ENCODE measurements around the gene GPR78. TPM values are rescaled to one million over a fixed set of nuclear protein-coding genes. Genes with fewer than 3 reads are reported as not detected.

GPR78 gene
- total and polyA plus RNA-seq, 8 donors: 0.31 to 2.3 (median 0.55) TPM; not detected in 5

DNA sequence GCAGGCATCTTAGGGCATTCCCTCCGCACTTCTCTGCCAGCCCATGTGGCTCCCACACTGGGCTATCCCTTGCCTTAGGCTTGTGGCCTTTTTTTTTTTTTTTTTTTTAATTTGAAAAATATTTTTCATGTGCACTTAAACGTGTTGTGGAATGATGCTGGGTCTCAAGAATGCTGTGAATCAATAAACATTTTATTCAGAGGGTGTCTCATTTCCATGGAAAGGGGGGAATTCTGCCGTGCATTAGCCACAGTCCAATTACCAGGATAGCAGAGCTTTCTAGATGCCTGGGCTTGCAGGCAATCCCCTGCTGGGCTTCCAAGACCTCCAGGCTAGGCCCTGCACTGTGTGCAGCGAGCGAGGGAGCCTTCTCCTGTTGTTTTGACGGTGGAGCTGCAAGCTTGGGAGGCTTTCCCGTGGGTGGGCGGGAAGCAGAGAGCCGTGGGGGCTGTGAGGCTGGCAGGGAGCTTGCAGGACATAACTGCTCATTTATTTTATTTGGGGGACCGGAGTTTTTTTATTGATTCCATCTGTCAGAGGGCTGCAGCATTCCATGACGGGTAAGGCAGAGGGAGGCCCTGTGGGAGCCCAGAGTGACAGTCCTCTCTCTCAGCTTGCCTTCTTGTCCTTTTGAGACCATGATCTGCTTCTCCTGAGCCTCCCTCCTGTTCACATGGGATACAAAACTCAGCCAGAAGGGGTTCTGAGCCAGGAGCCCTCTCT lies 9.8 kb downstream of the GPR78 start:
- DNase-seq: no peak
- Histone ChIP-seq H3K36me3 (no peaks in the 10 kb centered on the region), H3K27ac (no peak overlapping the region), H3K4me1 (peaks cover 0 to 26% (median 12%) of the 10 kb centered on the region in 4 donors), H3K9me3 (no peaks in the 10 kb centered on the region), H3K4me3 (no peak overlapping the region), H3K27me3 (peaks cover 25 to 92% (median 57%) of the 10 kb centered on the region in 3 donors)
- 48 to 60% (median 57%) methylated on average over 11 of the region's 11 CpGs for WGBS, 5 donors
- TF ChIP-seq, protein P1, sequence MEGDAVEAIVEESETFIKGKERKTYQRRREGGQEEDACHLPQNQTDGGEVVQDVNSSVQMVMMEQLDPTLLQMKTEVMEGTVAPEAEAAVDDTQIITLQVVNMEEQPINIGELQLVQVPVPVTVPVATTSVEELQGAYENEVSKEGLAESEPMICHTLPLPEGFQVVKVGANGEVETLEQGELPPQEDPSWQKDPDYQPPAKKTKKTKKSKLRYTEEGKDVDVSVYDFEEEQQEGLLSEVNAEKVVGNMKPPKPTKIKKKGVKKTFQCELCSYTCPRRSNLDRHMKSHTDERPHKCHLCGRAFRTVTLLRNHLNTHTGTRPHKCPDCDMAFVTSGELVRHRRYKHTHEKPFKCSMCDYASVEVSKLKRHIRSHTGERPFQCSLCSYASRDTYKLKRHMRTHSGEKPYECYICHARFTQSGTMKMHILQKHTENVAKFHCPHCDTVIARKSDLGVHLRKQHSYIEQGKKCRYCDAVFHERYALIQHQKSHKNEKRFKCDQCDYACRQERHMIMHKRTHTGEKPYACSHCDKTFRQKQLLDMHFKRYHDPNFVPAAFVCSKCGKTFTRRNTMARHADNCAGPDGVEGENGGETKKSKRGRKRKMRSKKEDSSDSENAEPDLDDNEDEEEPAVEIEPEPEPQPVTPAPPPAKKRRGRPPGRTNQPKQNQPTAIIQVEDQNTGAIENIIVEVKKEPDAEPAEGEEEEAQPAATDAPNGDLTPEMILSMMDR (IDR thresholded peaks at IDR 0.05): no peak
- TF ChIP-seq POLR2AphosphoS5 (IDR thresholded peaks at IDR 0.05) (no peak), POLR2A (IDR thresholded peaks at IDR 0.05) (no peak), EP300 (IDR thresholded peaks at IDR 0.05) (no peak)
- intact Hi-C loops (cut with DNase I; ENCODE audit: low total_unique reads): loop anchor here (5.0 kb wide), 1 partner anchor 118 kb away; no protein-coding TSS in a partner anchor

DNA sequence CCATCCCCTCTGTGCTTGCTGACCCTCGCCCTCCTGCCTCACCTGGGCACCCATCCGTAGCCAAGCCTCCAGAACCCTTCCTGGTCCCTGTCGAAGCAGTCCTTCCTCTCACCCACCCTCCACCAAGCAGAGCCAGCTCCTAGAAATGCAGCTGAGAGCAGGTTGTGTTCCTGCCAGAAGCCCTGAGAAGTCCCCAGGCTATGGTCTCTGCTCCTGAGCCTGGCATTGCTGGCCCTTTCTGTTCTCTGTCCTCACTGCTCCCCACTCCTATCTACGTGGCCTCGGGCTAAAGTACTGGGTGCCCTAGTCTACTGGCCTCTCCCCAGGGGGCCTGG lies 10.3 kb downstream of the GPR78 start:
- peaks cover 0 to 26% (median 12%) of the 10 kb centered on the region in 4 donors for H3K4me1 ChIP-seq
- H3K27me3 ChIP-seq: peaks cover 25 to 92% (median 54%) of the 10 kb centered on the region in 3 donors
- no peak for DNase-seq
- 73 to 89% (median 74%) methylated on average over 5 of the region's 5 CpGs for WGBS, 5 donors
- H3K27ac ChIP-seq: no peak overlapping the region
- no peaks in the 10 kb centered on the region for H3K9me3 ChIP-seq
- H3K36me3 ChIP-seq: no peaks in the 10 kb centered on the region
- no peak for TF ChIP-seq POLR2AphosphoS5 (IDR thresholded peaks at IDR 0.05)
- no peak for TF ChIP-seq EP300 (IDR thresholded peaks at IDR 0.05)
- TF ChIP-seq, protein P1 (IDR thresholded peaks at IDR 0.05): no peak
- TF ChIP-seq POLR2A (IDR thresholded peaks at IDR 0.05): no peak
- intact Hi-C loops (cut with DNase I; ENCODE audit: low total_unique reads): loop anchor here (5.0 kb wide), 1 partner anchor 118 kb away; no protein-coding TSS in a partner anchor
- no peak overlapping the region for H3K4me3 ChIP-seq

DNA sequence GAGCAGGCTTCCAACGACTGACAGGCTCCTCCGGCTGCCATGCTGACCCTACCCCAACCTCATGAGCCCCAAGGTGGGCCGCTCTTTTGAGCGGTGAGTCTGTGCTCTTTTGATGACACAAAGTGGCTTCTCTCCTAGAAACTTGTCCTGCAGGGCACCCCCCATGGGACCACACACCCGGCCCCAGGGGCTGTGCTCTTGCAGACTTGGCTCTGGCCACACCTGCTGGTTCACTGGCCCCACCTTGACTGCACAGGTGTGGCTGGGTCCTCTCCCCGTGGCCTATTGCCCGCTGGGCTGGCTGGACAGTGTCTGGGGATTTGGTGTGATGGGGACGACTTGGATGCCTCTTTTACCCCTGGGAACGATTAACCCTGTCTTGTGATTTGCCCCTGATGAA lies 10.9 kb downstream of the GPR78 start:
- 69 to 77% (median 74%) methylated on average over 8 to 9 of the region's 9 CpGs for WGBS, 5 donors
- H3K9me3 ChIP-seq: no peaks in the 10 kb centered on the region
- H3K4me1 ChIP-seq: peaks cover 0 to 26% (median 12%) of the 10 kb centered on the region in 4 donors
- H3K27me3 ChIP-seq: peaks cover 25 to 88% (median 48%) of the 10 kb centered on the region in 3 donors
- no peak overlapping the region for H3K27ac ChIP-seq
- intact Hi-C loops (cut with DNase I; ENCODE audit: low total_unique reads): loop anchor here (5.0 kb wide), 1 partner anchor 119 kb away; no protein-coding TSS in a partner anchor
- DNase-seq: no peak
- no peak for TF ChIP-seq POLR2AphosphoS5 (IDR thresholded peaks at IDR 0.05)
- TF ChIP-seq EP300 (IDR thresholded peaks at IDR 0.05): no peak
- no peak for TF ChIP-seq POLR2A (IDR thresholded peaks at IDR 0.05)
- TF ChIP-seq, protein P1 (IDR thresholded peaks at IDR 0.05): no peak
- H3K4me3 ChIP-seq: no peak overlapping the region
- H3K36me3 ChIP-seq: no peaks in the 10 kb centered on the region

DNA sequence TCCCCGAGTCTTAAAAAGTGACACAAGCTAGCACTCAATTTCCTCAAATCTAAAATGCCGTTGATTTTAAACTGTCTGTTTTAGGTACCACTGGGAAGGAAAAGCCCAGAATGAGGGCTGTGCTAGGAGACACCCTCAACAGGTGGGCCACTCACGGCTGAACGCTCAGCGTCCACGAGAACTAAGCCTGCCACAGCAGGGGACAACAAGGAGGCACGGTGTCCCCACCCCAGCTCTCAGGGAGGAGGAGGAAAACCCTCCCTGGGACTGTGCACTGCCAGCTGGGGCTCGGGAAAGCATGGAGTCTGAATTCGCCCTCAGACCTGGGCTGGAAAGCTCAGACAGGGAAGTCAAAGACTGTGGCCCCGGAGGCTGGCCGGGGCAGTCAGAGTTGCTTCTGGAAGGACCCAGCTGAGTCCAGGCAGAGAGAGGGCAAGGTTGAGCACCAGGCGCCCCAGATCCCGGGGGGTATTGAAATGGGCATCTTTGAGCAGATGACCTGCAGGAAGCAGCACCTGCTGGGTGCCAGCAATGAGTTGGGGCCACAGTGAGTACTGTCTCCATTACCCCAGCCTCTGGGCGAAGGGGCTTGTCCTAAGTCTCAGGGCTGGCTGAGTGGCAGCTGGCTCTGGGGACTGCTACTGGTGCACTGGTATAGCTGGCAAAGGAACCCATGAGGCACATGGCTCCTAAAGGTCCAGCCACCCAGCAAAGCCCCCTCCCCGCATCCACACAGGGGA lies 11.6 kb downstream of the GPR78 start:
- WGBS, 5 donors: 58 to 75% (median 63%) methylated on average over 11 to 15 of the region's 15 CpGs
- no peaks in the 10 kb centered on the region for H3K36me3 ChIP-seq
- TF ChIP-seq POLR2A (IDR thresholded peaks at IDR 0.05) (no peak), EP300 (IDR thresholded peaks at IDR 0.05) (no peak), POLR2AphosphoS5 (IDR thresholded peaks at IDR 0.05) (no peak)
- TF ChIP-seq, protein P1 (IDR thresholded peaks at IDR 0.05): no peak
- intact Hi-C loops (cut with DNase I; ENCODE audit: low total_unique reads): loop anchor here (5.0 kb wide), 1 partner anchor 119 kb away; no protein-coding TSS in a partner anchor
- H3K9me3 ChIP-seq: no peaks in the 10 kb centered on the region
- DNase-seq: no peak
- H3K4me1 ChIP-seq: peaks cover 0 to 26% (median 12%) of the 10 kb centered on the region in 4 donors
- H3K27me3 ChIP-seq: peaks cover 25 to 81% (median 43%) of the 10 kb centered on the region in 3 donors
- no peak overlapping the region for H3K4me3 ChIP-seq
- no peak overlapping the region for H3K27ac ChIP-seq
